GM12878 (cell line): ENCODE measurements around the gene CYP24A1. TPM values are rescaled to one million over a fixed set of nuclear protein-coding genes. Genes with fewer than 3 reads are reported as not detected.

Experiments used
- ATAC-seq: fragments of 200-7000 bp; cut with Tn5 transposase; 3 replicates; pipeline ENCODE4 v1.9.1; 2020; ENCODE audit warnings: mild to moderate bottlenecking, moderate library complexity
- BruUV-seq: library from RNA; stranded (reverse); fragments of 400-500 nt; replicated peaks from 2 replicates; lab custom pipeline; 2021; lab: Mats Ljungman, UMichigan
- CTCF ChIA-PET: fragments of 300-600 bp; sonication (Branson Sonifier 250); formaldehyde crosslinking; extraction: SDS; loops from one replicate; lab custom pipeline; 2021; ENCODE audit warnings: inconsistent platforms; lab: Yijun Ruan, JAX
- POLR2A ChIA-PET: fragments of 350-600 bp; formaldehyde crosslinking; extraction: SDS; loops from one replicate; lab custom pipeline; 2021; ENCODE audit warnings: inconsistent platforms; lab: Charles Lee
- RAD21 ChIA-PET: fragments of 300-600 bp; sonication (Branson Sonifier 250); formaldehyde crosslinking; loops from one replicate; lab custom pipeline; 2023; ENCODE audit warnings: antibody characterized with exemption; ENCODE audit not compliant: unreplicated experiment; lab: Charles Lee
- SMC1A ChIA-PET: fragments of 300-600 bp; sonication (Branson Sonifier 250); formaldehyde crosslinking; loops from one replicate; lab custom pipeline; 2023; ENCODE audit not compliant: unreplicated experiment, uncharacterized antibody; lab: Charles Lee
- DNase-seq: peaks from one replicate; pipeline ENCODE4 v3.0.0-alpha.2; 2011; ENCODE audit warnings: low read depth, low spot score
- FAIRE-seq: peaks from 3 replicates; lab custom pipeline; 2011; peaks lifted over from hg19 to GRCh38; lab: Jason Lieb, UNC
- H2AFZ ChIP-seq: 2 replicates; pipeline ENCODE4 v1.6.0; 2011; ENCODE audit warnings: low read depth, low read length, control low read depth; ENCODE audit not compliant: control insufficient read depth
- H3K27ac ChIP-seq: 2 replicates; pipeline ENCODE4 v1.5.1; 2011; ENCODE audit warnings: control low read depth; ENCODE audit not compliant: control insufficient read depth, insufficient read depth
- H3K27me3 ChIP-seq, 2 experiments: replicated peaks in 1 of 2; 2 replicates each; pipeline versions ENCODE4 v1.6.0 to v1.6.1; 2011; ENCODE audit warnings: low read length in 1 of 2; ENCODE audit not compliant: control insufficient read depth in 2 of 2, insufficient read depth in 2 of 2
- H3K36me3 ChIP-seq, 2 experiments: 2 replicates each; pipeline ENCODE4 v1.5.1; 2011; ENCODE audit warnings: low read length in 1 of 2; ENCODE audit not compliant: control insufficient read depth in 2 of 2, insufficient read depth in 2 of 2
- H3K4me1 ChIP-seq: 2 replicates; pipeline ENCODE4 v1.6.1; 2011; ENCODE audit warnings: mild to moderate bottlenecking, low read length, moderate library complexity, mixed read lengths; ENCODE audit not compliant: control insufficient read depth, insufficient read depth
- H3K4me2 ChIP-seq: 2 replicates; pipeline ENCODE4 v1.6.0; 2011; ENCODE audit warnings: control low read depth; ENCODE audit not compliant: control insufficient read depth, insufficient read depth
- H3K4me3 ChIP-seq: fragments of 200-600 bp; sonication (generic); 2 replicates; pipeline ENCODE4 v1.5.1; 2016
- H3K79me2 ChIP-seq: 2 replicates; pipeline ENCODE4 v1.6.0; 2011; ENCODE audit warnings: low read length; ENCODE audit not compliant: control insufficient read depth, insufficient read depth
- H3K9ac ChIP-seq: 2 replicates; pipeline ENCODE4 v1.8.0; 2011; ENCODE audit warnings: low read length, control low read depth, mixed read lengths; ENCODE audit not compliant: control insufficient read depth, insufficient read depth
- H3K9me3 ChIP-seq: replicated peaks from 3 replicates; pipeline ENCODE4 v1.5.1; 2011; ENCODE audit warnings: mild to moderate bottlenecking, low read length; ENCODE audit not compliant: control insufficient read depth, insufficient read depth
- H4K20me1 ChIP-seq: 2 replicates; pipeline ENCODE4 v1.6.0; 2011; ENCODE audit not compliant: control insufficient read depth, insufficient read depth
- BACH1 ChIP-seq: fragments of 450-650 bp; IDR thresholded peaks from 2 replicates; pipeline ENCODE4 v1.6.1; 2017; ENCODE audit warnings: mild to moderate bottlenecking, borderline replicate concordance
- BMI1 ChIP-seq: fragments of 450-650 bp; IDR thresholded peaks from 2 replicates; pipeline ENCODE4 v1.6.1; 2016; ENCODE audit warnings: mild to moderate bottlenecking, moderate library complexity, borderline replicate concordance
- CBX5 ChIP-seq: sonication (generic); IDR thresholded peaks from 2 replicates; pipeline ENCODE4 v1.6.1; 2016; ENCODE audit warnings: low read depth, moderate library complexity, mild to moderate bottlenecking, inconsistent platforms
- CREB1 ChIP-seq: IDR thresholded peaks from 2 replicates; pipeline ENCODE4 v1.6.1; 2012; ENCODE audit warnings: low read depth, mild to moderate bottlenecking, inconsistent platforms
- CREM ChIP-seq: IDR thresholded peaks from 2 replicates; pipeline ENCODE4 v1.6.1; 2014; ENCODE audit warnings: antibody characterized with exemption, low read depth
- HDAC2 ChIP-seq: fragments of 200-600 bp; sonication (generic); IDR thresholded peaks from 2 replicates; pipeline ENCODE4 v1.6.1; 2017
- IRF5 ChIP-seq: fragments of 450-650 bp; IDR thresholded peaks from 2 replicates; pipeline ENCODE4 v1.6.1; 2017; ENCODE audit warnings: borderline replicate concordance
- MTA2 ChIP-seq: fragments of 450-650 bp; IDR thresholded peaks from 2 replicates; pipeline ENCODE4 v1.6.1; 2016; ENCODE audit warnings: low read depth, mild to moderate bottlenecking, moderate library complexity
- PKNOX1 ChIP-seq: fragments of 450-650 bp; IDR thresholded peaks from 2 replicates; pipeline ENCODE4 v1.6.1; 2016; ENCODE audit warnings: mild to moderate bottlenecking
- POLR2AphosphoS5 ChIP-seq: IDR thresholded peaks from 2 replicates; pipeline ENCODE4 v1.6.1; 2011; ENCODE audit warnings: mild to moderate bottlenecking, low read length, inconsistent platforms
- RELB ChIP-seq: fragments of 450-650 bp; IDR thresholded peaks from 2 replicates; pipeline ENCODE4 v1.6.1; 2017; ENCODE audit warnings: low read depth, mild to moderate bottlenecking, moderate library complexity
- SMAD5 ChIP-seq: IDR thresholded peaks from 2 replicates; pipeline ENCODE4 v1.6.1; 2016; ENCODE audit warnings: antibody characterized with exemption, low read depth
- SMARCA5 ChIP-seq: fragments of 450-650 bp; IDR thresholded peaks from 2 replicates; pipeline ENCODE4 v1.6.1; 2017; ENCODE audit warnings: mild to moderate bottlenecking
- SP1 ChIP-seq: IDR thresholded peaks from one replicate; pipeline ENCODE4 v1.6.1; 2011; ENCODE audit warnings: low read depth, low read length
- USF2 ChIP-seq: IDR thresholded peaks from 2 replicates; pipeline ENCODE4 v1.6.1; 2011; ENCODE audit warnings: low read depth, low read length, improper control_type of control experiment, borderline replicate concordance
- ZBED1 ChIP-seq: IDR thresholded peaks from 2 replicates; pipeline ENCODE4 v1.6.1; 2016; ENCODE audit warnings: borderline replicate concordance
- ZNF207 ChIP-seq: fragments of 450-650 bp; IDR thresholded peaks from 2 replicates; pipeline ENCODE4 v1.6.1; 2014; ENCODE audit warnings: antibody characterized with exemption, mild to moderate bottlenecking, borderline replicate concordance
- ZNF24 ChIP-seq: fragments of 450-650 bp; IDR thresholded peaks from 2 replicates; pipeline ENCODE4 v1.6.1; 2017; ENCODE audit warnings: antibody characterized with exemption, mild to moderate bottlenecking
- ZNF622 ChIP-seq: fragments of 450-650 bp; IDR thresholded peaks from 2 replicates; pipeline ENCODE4 v1.6.1; 2017; ENCODE audit warnings: mild to moderate bottlenecking, inconsistent platforms
- WGBS: methylation state at CpG from one replicate; pipeline ENCODE4 v1.1.6; 2016; ENCODE audit warnings: low lambda C conversion rate; ENCODE audit not compliant: insufficient replicate concordance, insufficient coverage; ENCODE audit errors: missing lambda C conversion rate; 5-methylcytosine and 5-hydroxymethylcytosine counted together
- in situ Hi-C: fragments of 300-500 bp; cut with MboI; formaldehyde crosslinking; loops from 9 replicates; pipeline ENCODE4 v1.14.3; 2018; ENCODE audit warnings: mixed read lengths
- intact Hi-C: fragments of 100-400 bp; cut with micrococcal nuclease; formaldehyde crosslinking; loops from one replicate; pipeline ENCODE4 v1.14.2; 2022; ENCODE audit not compliant: unreplicated experiment
- polyA plus RNA-seq, 11 experiments: library from polyadenylated mRNA; depleted of rRNA in 4 of 11; unstranded in 6 of 11; stranded (reverse) in 5 of 11; fragments of >200 nt; fragmentation: Nextera tagmentation in 4 of 11; fragmentation: Illumina TruSeq in 1 of 11; extraction: Ambion mirVana in 4 of 11; extraction: Trizol in 1 of 11; gene quantifications; 1 replicate in 1 of 11; 2 replicates in 10 of 11; pipeline versions ENCODE4 v1.2.1 to v1.2.3, GENCODE V29; 2011 to 2016; ENCODE audit warnings: inconsistent platforms in 2 of 11, missing spikeins in 2 of 11, low read depth in 1 of 11
- total RNA-seq, 4 experiments: library from RNA; depleted of rRNA in 3 of 4; stranded (reverse); fragments of >200 nt in 3 of 4; fragmentation: Illumina TruSeq in 1 of 4; extraction: Trizol in 1 of 4; gene quantifications; 2 replicates each; pipeline versions ENCODE4 v1.2.1 to v1.2.3, GENCODE V29; 2013 to 2021
- TF ChIP-seq, protein P1 (sequence below): IDR thresholded peaks from 2 replicates; pipeline ENCODE4 v1.6.1; 2012; ENCODE audit warnings: low read depth, low read length, improper control_type of control experiment

The CYP24A1 gene
- total and polyA plus RNA-seq, 10 of the 15 experiments (the other 5 are each of a cell fraction or from before 2014, with no cell fraction given) = 0.69 TPM; not detected in 9

GRCh38 chr20:54134445-54135220 lies 39.2 kb downstream of the CYP24A1 start:
- no peak overlapping the region for H3K27ac ChIP-seq
- H3K9me3 ChIP-seq = no peaks in the 10 kb centered on the region; the same call in 2 of the 3 replicates
- ChIA-PET CTCF (no interaction called here), SMC1A (no interaction called here), RAD21 (no interaction called here), POLR2A (no interaction called here)
- DNase-seq (no peak), ATAC-seq (no peak), FAIRE-seq (no peak)
- H3K9ac ChIP-seq = no peak overlapping the region
- no peak overlapping the region for H3K4me3 ChIP-seq
- 55% methylated on average over 2 of the region's 2 CpGs for WGBS
- intact Hi-C loops (no loop called here), in situ Hi-C loops (no loop called here)
- no peaks in the 10 kb centered on the region for H3K4me1 ChIP-seq
- H3K36me3 ChIP-seq = no peaks in the 10 kb centered on the region
- H3K79me2 ChIP-seq = no peaks in the 10 kb centered on the region
- no peak overlapping the region for H2AFZ ChIP-seq
- H4K20me1 ChIP-seq = no peaks in the 10 kb centered on the region
- BruUV-seq = no TSS peak
- TF ChIP-seq POLR2AphosphoS5 (no peak), ZNF24 (no peak), RELB (no peak), ZNF622 (no peak), BMI1 (no peak), CREB1 (no peak), ZNF207 (no peak), PKNOX1 (no peak), CBX5 (no peak), ZBED1 (no peak), BACH1 (no peak), SP1 (no peak), USF2 (no peak), SMARCA5 (no peak), HDAC2 (no peak), IRF5 (no peak), SMAD5 (no peak), MTA2 (no peak), CREM (no peak)
- TF ChIP-seq, protein P1, sequence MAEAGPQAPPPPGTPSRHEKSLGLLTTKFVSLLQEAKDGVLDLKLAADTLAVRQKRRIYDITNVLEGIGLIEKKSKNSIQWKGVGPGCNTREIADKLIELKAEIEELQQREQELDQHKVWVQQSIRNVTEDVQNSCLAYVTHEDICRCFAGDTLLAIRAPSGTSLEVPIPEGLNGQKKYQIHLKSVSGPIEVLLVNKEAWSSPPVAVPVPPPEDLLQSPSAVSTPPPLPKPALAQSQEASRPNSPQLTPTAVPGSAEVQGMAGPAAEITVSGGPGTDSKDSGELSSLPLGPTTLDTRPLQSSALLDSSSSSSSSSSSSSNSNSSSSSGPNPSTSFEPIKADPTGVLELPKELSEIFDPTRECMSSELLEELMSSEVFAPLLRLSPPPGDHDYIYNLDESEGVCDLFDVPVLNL = no peak
- H3K4me2 ChIP-seq = no peak overlapping the region
- H3K27me3 ChIP-seq = no peaks in the 10 kb centered on the region; a peak in 1 of 4 replicates
